ENCODE results near the gene HP.

Gene HP

GRCh38 chr16:72093448-72094265 lies 39.4 kb downstream of the HP start, which contains the start of the genes DHX38 and TXNL4B:
TSS of gene DHX38 (plus strand) at chr16:72093847. CDS start at chr16:72096158, 2,311 bp downstream.
TSS of gene TXNL4B (minus strand) at chr16:72093620. CDS start at chr16:72090749, 2,871 bp downstream.
- peak; percentile 97 for DNase-seq

- DNase-seq: peak; percentile 21
Observed at GRCh38 chr16:72094266-72094610, 39.9 kb downstream of the HP start.

GRCh38 chr16:72098936-72099335 lies 44.6 kb downstream of the HP start:
- DNase-seq: no peak

GRCh38 chr16:72099377-72099818 lies 45.1 kb downstream of the HP start:
- DNase-seq: peak; percentile 59

GRCh38 chr16:72101195-72101594 lies 46.9 kb downstream of the HP start:
- no peak for DNase-seq

- DNase-seq: no peak
Observed at GRCh38 chr16:72104905-72105304, 50.6 kb downstream of the HP start.

GRCh38 chr16:72105978-72106377 lies 51.7 kb downstream of the HP start:
- no peak for DNase-seq

GRCh38 chr16:72107371-72107770 lies 53.1 kb downstream of the HP start:
- no peak for DNase-seq

GRCh38 chr16:72108353-72109102 lies 54.2 kb downstream of the HP start:
- DNase-seq: no peak

- no peak for DNase-seq
Observed at GRCh38 chr16:72109300-72109699, 55.0 kb downstream of the HP start.

GRCh38 chr16:72109966-72110530 lies 55.7 kb downstream of the HP start:
- no peak for DNase-seq
